ENCODE results near the gene HELB.
A peak's percentile ranks its signal among the peaks of the same experiment; 100 is the strongest.
"Not testable (repeated sequence)": the region's sequence is repeated elsewhere in the genome, so short reads cannot be mapped to it uniquely, and the experiment has no call there.

HELB gene

DNA sequence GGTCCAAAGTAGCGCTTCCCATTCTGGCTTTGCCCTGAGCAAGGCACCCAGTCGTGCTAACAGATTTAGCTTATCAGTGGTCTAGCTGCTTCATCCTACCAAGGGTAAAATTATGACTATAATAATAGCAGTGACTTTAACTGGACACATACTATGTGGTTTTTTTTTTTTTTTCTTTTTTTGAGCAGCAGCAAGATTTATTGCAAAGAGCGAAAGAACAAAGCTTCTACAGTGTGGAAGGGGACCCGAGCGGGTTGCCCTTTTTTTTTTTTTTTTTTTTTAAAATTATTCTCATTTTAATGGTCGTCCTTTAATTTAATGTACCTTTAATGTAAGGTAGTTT is 505 bp downstream of the HELB start:
- no peak for DNase-seq (ENCODE audit: low read depth in 4 of 4, low spot score in 1 of 4)

- DNase-seq (ENCODE audit: low read depth in 4 of 4, low spot score in 1 of 4) = not testable (repeated sequence)
Measured at GRCh38 chr12:66303316-66303804, 1.1 kb downstream of the HELB start.

DNA sequence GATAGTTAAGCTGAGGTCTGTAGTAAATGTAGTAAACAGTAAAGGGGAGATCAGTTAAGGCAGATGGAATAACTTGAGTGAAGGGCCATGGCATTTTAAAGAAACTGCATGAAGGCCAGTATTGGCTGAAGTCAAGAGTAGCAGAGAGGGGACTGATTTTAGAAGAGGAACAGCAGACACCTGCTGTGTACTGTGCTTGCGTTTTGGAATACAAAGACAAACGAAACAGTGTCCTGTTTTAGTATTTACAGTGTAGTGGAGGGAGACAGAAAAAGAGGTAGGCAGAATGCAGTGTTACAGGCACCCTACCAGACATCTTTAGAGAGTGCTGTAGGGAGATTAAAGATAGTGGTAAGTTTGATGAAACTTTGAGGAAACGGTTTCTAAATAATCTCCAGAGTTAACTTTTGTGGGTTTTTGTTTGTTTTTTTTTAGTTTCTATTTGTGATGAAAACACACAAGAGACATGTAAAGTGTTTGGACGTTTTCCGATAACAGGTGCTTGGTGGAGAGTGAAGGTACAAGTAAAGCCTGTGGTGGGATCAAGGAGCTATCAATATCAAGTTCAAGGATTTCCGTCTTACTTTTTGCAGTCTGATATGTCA is 2.1 kb downstream of the HELB start:
- DNase-seq (ENCODE audit: low read depth in 4 of 4, low spot score in 1 of 4) = no peak

DNA sequence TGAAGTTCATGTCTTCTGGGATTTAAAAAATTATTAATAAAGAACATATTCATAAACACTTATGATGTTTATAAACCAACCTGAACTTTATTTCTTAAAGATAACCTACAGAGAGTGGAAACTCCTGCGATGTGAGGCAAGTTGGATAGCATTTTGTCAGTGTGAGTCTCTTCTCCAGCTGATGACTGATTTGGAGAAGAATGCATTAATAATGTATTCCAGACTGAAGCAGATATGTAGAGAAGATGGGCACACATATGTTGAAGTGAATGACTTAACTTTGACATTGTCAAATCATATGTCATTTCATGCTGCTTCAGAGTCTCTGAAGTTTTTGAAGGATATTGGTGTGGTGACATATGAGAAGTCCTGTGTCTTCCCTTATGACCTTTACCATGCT is 7.3 kb downstream of the HELB start:
- no peak for DNase-seq (ENCODE audit: low read depth in 4 of 4, low spot score in 1 of 4)

- no peak for DNase-seq (ENCODE audit: low read depth in 4 of 4, low spot score in 1 of 4)
Measured at GRCh38 chr12:66312189-66312588, 9.9 kb downstream of the HELB start.

GRCh38 chr12:66314278-66314677 is 12.0 kb downstream of the HELB start:
- DNase-seq (ENCODE audit: low read depth in 4 of 4, low spot score in 1 of 4) = no peak

GRCh38 chr12:66319266-66319954 is 17.1 kb downstream of the HELB start:
- no peak for DNase-seq (ENCODE audit: low read depth in 4 of 4, low spot score in 1 of 4)

DNA sequence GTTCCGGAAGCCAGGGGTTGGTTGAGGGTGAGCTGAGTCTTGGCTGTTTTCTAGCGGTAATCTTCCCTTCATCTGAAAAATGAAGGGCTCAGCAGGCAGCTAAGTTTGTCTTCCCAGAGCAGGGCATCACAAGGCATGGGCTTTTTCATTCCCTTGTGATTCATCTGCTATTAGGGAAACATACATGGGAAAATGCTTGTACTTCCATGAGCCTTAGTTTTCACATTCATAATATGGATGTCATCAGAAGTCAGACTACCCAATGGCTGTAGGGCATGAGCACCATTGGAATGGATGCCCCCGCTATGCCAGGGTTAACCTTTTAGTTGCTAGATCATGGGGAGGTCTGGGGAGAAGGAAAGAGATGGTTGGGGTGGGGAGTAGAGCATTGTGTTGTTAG is 18.7 kb downstream of the HELB start:
- DNase-seq (ENCODE audit: low read depth in 4 of 4, low spot score in 1 of 4) = no peak

DNA sequence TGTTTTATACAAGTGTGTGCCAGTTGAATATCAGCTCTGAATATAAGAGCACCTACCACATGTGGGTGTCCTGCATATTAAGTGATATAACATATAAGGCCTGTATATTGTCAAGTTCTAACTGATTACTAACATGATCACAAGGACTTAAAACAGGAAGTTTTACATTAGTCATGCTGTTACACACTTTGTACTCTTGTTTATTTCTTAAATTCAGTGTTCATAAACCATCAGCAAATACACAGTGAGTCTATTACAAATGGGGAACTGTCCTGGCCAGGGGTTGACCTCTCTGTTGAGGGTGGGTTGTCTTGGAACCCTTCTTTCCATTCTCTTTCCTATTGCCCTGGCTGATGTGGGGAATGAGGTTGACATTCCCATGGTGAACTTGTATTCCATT is 19.1 kb downstream of the HELB start:
- no peak for DNase-seq (ENCODE audit: low read depth in 4 of 4, low spot score in 1 of 4)

GRCh38 chr12:66323017-66323416 is 20.7 kb downstream of the HELB start:
- no peak for DNase-seq (ENCODE audit: low read depth in 4 of 4, low spot score in 1 of 4)

DNA sequence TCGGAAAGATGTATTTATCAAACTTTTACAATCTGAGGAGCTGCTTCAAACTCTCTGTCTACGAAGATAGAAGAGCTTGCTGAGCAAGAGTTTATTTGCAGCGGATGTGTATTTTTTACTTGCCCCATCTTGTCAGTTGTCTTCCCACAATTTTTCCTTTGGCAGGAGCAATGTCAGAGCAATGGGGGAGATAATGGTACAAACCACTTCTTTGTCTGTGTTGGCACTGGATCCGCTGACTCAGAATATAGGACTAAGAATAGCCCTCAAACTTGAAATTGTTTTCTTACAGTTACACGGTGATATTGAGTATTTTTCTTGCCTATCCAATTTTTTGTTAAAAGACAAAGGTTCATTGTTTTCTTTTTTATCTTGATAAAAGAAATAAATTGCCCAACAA is 27.6 kb downstream of the HELB start:
- DNase-seq (ENCODE audit: low read depth in 4 of 4, low spot score in 1 of 4) = no peak

DNA sequence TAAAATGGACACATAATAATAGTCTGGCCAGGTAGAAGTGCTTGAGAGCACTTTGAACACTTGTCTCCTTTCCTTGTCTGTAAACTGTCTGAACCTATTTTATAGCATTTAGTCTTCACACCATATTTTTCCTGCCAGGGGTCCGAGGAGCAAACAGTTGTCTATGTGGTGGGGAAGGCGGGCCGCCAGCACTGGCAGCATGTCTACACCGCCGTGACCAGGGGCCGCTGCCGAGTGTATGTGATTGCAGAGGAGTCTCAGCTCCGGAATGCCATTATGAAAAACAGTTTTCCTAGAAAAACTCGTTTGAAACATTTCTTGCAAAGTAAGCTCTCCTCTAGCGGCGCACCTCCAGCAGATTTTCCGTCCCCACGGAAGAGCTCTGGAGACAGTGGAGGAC is 28.7 kb downstream of the HELB start:
- no peak for DNase-seq (ENCODE audit: low read depth in 4 of 4, low spot score in 1 of 4)

DNA sequence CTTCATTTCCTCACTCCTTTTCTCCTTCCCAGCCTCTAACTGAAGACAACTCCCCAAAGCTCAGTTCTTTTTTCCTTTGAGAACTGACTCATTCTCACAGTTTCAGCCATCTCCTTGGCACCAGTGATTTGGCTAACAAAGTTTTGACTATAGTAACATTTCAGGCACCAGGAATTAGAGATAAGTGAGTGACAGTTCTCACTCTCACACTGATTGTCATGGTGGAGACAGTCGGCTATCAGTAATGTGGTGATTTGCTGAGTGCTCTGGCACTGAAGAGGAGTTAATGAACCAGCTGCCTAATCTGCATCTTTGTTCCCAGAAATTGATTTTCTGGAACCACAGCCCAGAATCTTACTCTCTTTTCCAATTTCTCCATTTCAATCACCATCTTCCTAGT is 29.5 kb downstream of the HELB start:
- DNase-seq (ENCODE audit: low read depth in 4 of 4, low spot score in 1 of 4) = no peak

DNA sequence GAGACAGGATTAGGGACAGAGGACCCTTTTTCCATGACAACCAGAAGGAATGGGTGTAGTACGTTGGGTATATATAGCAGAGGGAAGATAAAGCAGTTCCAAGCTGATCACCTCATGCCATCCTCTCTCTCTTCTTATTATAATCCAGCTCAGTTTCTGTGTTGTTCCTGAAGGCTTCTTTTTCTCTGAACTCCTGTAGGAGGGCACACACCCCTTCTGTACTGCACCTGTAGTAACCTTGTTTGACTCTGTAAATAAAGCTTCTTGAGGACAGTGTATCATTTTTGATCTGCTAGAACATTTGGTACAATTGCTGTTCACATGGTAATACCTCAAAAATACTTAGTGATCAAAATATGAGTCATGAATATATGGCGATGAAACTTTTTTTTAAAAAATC is 33.5 kb downstream of the HELB start:
- no peak for DNase-seq (ENCODE audit: low read depth in 4 of 4, low spot score in 1 of 4)

- no peak for DNase-seq (ENCODE audit: low read depth in 4 of 4, low spot score in 1 of 4)
Measured at GRCh38 chr12:66337381-66338010, 35.2 kb downstream of the HELB start.

DNA sequence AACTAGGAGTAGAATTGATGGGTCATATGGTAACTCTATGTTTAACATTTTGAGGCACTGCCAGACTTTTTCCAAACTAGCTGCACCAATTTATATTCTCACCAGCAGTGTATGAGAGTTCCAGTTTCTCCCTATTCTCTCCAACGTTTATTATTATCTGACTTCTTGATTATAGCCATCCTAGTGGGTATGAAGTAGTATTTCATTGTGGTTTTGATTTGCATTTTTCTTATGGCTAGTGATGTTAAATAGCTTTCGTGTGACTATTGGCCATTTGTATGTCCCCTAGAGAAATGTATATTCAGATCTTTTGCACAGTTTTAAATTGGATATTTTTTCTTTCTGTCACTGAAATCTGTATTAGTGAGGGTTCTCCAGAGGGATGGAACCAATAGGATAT is 37.8 kb downstream of the HELB start:
- no peak for DNase-seq (ENCODE audit: low read depth in 4 of 4, low spot score in 1 of 4)

DNA sequence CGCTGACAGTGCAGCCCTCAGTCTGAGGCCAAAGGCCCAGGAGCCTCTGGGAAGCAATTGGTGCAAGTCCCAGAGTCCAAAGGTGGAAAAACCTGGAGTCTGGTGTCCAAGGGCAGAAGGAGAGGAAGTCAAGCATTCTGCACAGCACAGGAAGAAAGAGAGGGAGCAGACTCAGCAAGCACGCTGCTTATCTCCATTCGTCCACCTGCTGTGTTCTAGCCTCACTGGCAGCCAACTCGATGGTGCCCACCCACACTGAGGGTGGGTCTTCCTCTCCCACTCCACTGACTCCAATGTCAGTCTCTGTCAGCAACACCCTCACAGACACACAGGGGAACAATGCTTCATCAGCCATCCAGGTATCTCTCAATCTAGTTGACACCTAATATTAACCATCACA is 38.8 kb downstream of the HELB start:
- no peak for DNase-seq (ENCODE audit: low read depth in 4 of 4, low spot score in 1 of 4)

- DNase-seq (ENCODE audit: low read depth in 4 of 4, low spot score in 1 of 4) = no peak
Measured at GRCh38 chr12:66345212-66345611, 42.9 kb downstream of the HELB start.

DNA sequence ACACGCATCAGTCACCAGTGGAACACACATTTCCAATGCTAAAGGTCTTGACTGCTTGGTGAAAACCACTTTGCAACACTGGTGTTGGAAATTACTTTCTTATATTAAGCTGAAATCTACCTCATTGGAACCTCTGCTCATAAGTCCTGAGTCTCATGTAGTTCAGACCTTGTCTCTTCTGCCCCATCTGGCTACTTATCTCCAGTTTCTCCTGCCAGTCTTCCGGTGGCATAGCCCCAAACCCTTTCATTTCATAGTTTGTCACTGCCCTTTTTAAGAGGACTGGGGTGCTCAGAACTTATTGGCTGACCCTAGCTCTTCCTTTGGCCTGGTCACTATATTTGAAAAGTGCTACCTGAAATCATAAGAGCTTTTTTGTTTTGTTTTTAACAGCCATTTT is 43.7 kb downstream of the HELB start:
- DNase-seq (ENCODE audit: low read depth in 4 of 4, low spot score in 1 of 4) = no peak

- no peak for DNase-seq (ENCODE audit: low read depth in 4 of 4, low spot score in 1 of 4)
Measured at GRCh38 chr12:66351301-66351700, 49.0 kb downstream of the HELB start.

DNA sequence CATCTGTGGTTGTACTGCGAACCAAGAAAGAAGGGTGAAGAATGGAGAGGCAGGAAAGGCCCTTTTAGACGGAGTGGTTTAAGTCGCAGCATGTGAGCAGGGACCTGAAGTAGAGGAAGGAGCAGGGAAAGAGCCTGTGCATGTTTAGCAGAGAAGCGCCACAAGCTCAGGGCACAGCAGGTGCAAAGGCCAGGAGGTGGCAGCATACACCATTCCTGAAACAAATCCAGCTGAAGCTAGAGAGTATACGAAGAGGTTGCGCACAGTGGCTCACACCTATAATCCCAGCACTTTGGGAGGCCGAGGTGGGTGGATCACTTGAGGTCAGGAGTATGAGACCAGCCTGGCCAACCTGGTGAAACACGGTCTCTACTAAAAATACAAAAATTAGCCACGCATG is 49.9 kb downstream of the HELB start:
- DNase-seq (ENCODE audit: low read depth in 4 of 4, low spot score in 1 of 4) = peak in 1 of 4 experiments; percentile 8

DNA sequence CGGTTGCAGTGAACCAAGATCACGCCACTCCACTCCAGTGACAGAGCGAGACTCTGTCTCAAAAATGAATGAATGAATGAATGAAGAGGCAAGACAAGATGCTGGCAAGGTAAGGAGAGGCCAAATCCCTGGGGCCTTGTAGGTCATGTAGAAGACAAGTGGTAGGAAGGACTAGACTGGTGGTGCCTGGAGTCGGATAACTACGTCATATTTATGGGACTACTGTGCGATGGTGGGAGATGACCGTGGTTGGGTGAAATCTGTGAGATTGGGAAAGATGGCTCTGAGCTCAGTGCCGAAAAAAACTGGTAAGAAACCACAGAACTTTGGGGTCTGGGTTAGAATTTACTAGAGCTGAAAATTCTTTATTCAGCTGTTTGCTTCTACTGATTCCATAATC is 50.6 kb downstream of the HELB start:
- no peak for DNase-seq (ENCODE audit: low read depth in 4 of 4, low spot score in 1 of 4)

- DNase-seq (ENCODE audit: low read depth in 4 of 4, low spot score in 1 of 4) = no peak
Measured at GRCh38 chr12:66354291-66354690, 52.0 kb downstream of the HELB start.
